ENCODE measurements around the gene UBR1.
"Not testable (repeated sequence)": the region's sequence is repeated elsewhere in the genome, so short reads cannot be mapped to it uniquely, and the experiment has no call there.

Gene UBR1

GRCh38 chr15:43067717-43068461, 37.9 kb downstream of the UBR1 start:
- TF ChIP-seq CTCF (IDR thresholded peaks at IDR 0.05): no peak
- no peak for TF ChIP-seq ZFX (IDR thresholded peaks at IDR 0.05; ENCODE audit: borderline replicate concordance)

GRCh38 chr15:43056696-43057095, 49.1 kb downstream of the UBR1 start:
- no peak for TF ChIP-seq ZFX (IDR thresholded peaks at IDR 0.05; ENCODE audit: borderline replicate concordance)
- no peak for TF ChIP-seq CTCF (IDR thresholded peaks at IDR 0.05)
- no peak overlapping the region for H3K27ac ChIP-seq

More at GRCh38 chr15:43067717-43068461, 37.9 kb downstream of the UBR1 start:
- H3K27ac ChIP-seq: no peak overlapping the region

- H3K27ac ChIP-seq: no peak overlapping the region
- no peak for TF ChIP-seq ZFX (IDR thresholded peaks at IDR 0.05; ENCODE audit: borderline replicate concordance)
- no peak for TF ChIP-seq CTCF (IDR thresholded peaks at IDR 0.05)
Observed at GRCh38 chr15:43052860-43053259, 53.0 kb downstream of the UBR1 start.

GRCh38 chr15:43048935-43049334, 56.9 kb downstream of the UBR1 start:
- no peak for TF ChIP-seq ZFX (IDR thresholded peaks at IDR 0.05; ENCODE audit: borderline replicate concordance)
- no peak overlapping the region for H3K27ac ChIP-seq

- no peak overlapping the region for H3K27ac ChIP-seq
- TF ChIP-seq ZFX (IDR thresholded peaks at IDR 0.05; ENCODE audit: borderline replicate concordance) (no peak), CTCF (IDR thresholded peaks at IDR 0.05) (no peak)
Observed at GRCh38 chr15:43046484-43046883, 59.4 kb downstream of the UBR1 start.

- no peak for TF ChIP-seq CTCF (IDR thresholded peaks at IDR 0.05)
- TF ChIP-seq ZFX (IDR thresholded peaks at IDR 0.05; ENCODE audit: borderline replicate concordance): no peak
- no peak overlapping the region for H3K27ac ChIP-seq
Observed at GRCh38 chr15:43042885-43043284, 63.0 kb downstream of the UBR1 start.

GRCh38 chr15:43041085-43041484, 64.8 kb downstream of the UBR1 start:
- H3K27ac ChIP-seq: not testable (repeated sequence)

- not testable (repeated sequence) for H3K27ac ChIP-seq
Observed at GRCh38 chr15:43035240-43035639, 70.6 kb downstream of the UBR1 start.

- TF ChIP-seq CTCF (IDR thresholded peaks at IDR 0.05): no peak
- no peak for TF ChIP-seq ZFX (IDR thresholded peaks at IDR 0.05; ENCODE audit: borderline replicate concordance)
- no peak overlapping the region for H3K27ac ChIP-seq
Observed at GRCh38 chr15:43029476-43029875, 76.4 kb downstream of the UBR1 start.

Measured in 22Rv1 (cell line).